OCI-LY1 (cell line): ENCODE measurements around the gene PRMT3.

Source experiments
- H2AFZ ChIP-seq: fragments of 200-600 bp; sonication (generic), shearing (Covaris generic); 2 replicates; pipeline ENCODE4 v1.6.0; 2014; ENCODE audit warnings: antibody characterized with exemption, mild to moderate bottlenecking, low read length
- H3F3A ChIP-seq: fragments of 200-600 bp; sonication (generic), shearing (Covaris generic); 2 replicates; pipeline ENCODE4 v1.6.0; 2014; ENCODE audit warnings: mild to moderate bottlenecking, antibody characterized with exemption, low read length, moderate library complexity; ENCODE audit not compliant: insufficient read depth
- H3K27ac ChIP-seq: fragments of 200-600 bp; sonication (generic); 2 replicates; pipeline ENCODE4 v1.5.1; 2014; ENCODE audit warnings: low read length, mixed run types, mild to moderate bottlenecking, low read depth; ENCODE audit not compliant: poor library complexity, severe bottlenecking
- H3K27me3 ChIP-seq: fragments of 200-600 bp; sonication (generic); 2 replicates; pipeline ENCODE4 v1.6.0; 2014; ENCODE audit warnings: antibody characterized with exemption, mild to moderate bottlenecking, low read length, moderate library complexity; ENCODE audit not compliant: insufficient read depth
- H3K36me3 ChIP-seq: fragments of 200-600 bp; sonication (generic); 2 replicates; pipeline ENCODE4 v1.6.1; 2014; ENCODE audit warnings: mild to moderate bottlenecking, antibody characterized with exemption, low read length, moderate library complexity, mixed read lengths; ENCODE audit not compliant: insufficient read depth
- H3K4me1 ChIP-seq: fragments of 200-600 bp; sonication (generic); 2 replicates; pipeline ENCODE4 v1.5.1; 2014; ENCODE audit warnings: mild to moderate bottlenecking, low read length, moderate library complexity; ENCODE audit not compliant: insufficient read depth, severe bottlenecking
- H3K4me2 ChIP-seq: fragments of 200-600 bp; sonication (generic), shearing (Covaris generic); 2 replicates; pipeline ENCODE4 v1.6.1; 2014; ENCODE audit warnings: low read length
- H3K4me3 ChIP-seq: fragments of 200-600 bp; sonication (generic); 2 replicates; pipeline ENCODE4 v1.5.1; 2014; ENCODE audit warnings: low read length, low read depth, mild to moderate bottlenecking, mixed read lengths; ENCODE audit not compliant: poor library complexity, severe bottlenecking
- H3K79me2 ChIP-seq: fragments of 200-600 bp; shearing (Covaris generic); 2 replicates; pipeline ENCODE4 v1.6.1; 2016; ENCODE audit warnings: mixed run types, low read length, mixed read lengths; ENCODE audit not compliant: insufficient read depth
- H3K9ac ChIP-seq: fragments of 200-600 bp; sonication (generic), shearing (Covaris generic); 2 replicates; pipeline ENCODE4 v1.6.1; 2014; ENCODE audit warnings: mild to moderate bottlenecking, low read length, mixed read lengths
- H3K9me2 ChIP-seq: fragments of 200-600 bp; sonication (generic), shearing (Covaris generic); 2 replicates; pipeline ENCODE4 v1.6.1; 2014; ENCODE audit warnings: low read depth, mild to moderate bottlenecking, low read length, mixed read lengths
- H3K9me3 ChIP-seq: fragments of 200-600 bp; shearing (Covaris generic); 2 replicates; pipeline ENCODE4 v1.6.1; 2014; ENCODE audit warnings: low read length, mixed read lengths
- H4K20me1 ChIP-seq: fragments of 200-600 bp; sonication (generic), shearing (Covaris generic); 2 replicates; pipeline ENCODE4 v1.6.0; 2016; ENCODE audit warnings: mild to moderate bottlenecking, low read length; ENCODE audit not compliant: insufficient read depth
- EZH2 ChIP-seq: fragments of 200-600 bp; sonication (generic), shearing (Covaris generic); IDR thresholded peaks from 2 replicates; pipeline ENCODE4 v1.8.0; 2017; ENCODE audit warnings: borderline replicate concordance, mixed run types, mild to moderate bottlenecking, antibody characterized with exemption, low read length, moderate library complexity, mixed read lengths
- TF ChIP-seq, protein P1 (sequence below): fragments of 200-600 bp; sonication (generic), shearing (Covaris generic); IDR thresholded peaks from 2 replicates; pipeline ENCODE4 v1.5.1; 2017; ENCODE audit warnings: mild to moderate bottlenecking, antibody characterized with exemption, low read length, moderate library complexity, mixed read lengths

Gene PRMT3

DNA sequence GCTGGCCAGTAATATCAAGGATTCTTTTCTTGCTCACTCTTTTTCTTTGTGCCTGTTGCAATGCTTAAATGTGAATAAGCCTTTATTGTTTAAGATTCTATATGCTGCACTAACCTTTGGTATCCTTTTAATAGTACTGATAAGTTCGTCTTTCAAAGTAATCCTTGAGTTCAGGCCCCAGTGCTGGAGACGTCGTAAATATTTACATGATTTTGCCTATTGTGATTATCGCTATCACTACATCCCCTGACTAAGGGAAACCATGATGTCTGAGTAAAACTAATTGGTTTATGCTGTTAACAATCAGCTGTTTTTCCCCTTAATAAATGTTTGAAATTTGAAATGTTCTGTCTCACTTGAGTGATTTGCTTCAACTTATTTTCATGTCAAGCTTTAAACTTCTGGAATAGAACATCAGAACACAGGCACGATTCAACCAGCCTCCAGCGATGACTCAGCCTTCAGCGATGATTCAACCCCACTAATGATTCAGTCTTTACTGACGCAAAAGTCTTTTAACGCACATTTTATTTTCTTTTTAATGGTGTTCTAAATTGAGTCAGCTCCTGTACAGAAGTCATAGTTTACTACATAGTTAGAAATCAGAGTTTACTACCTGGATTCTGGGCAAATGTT, 20.1 kb upstream of the PRMT3 start:
- H3K4me3 ChIP-seq: peak overlapping the region; percentile 4
- H2AFZ ChIP-seq: no peak overlapping the region
- no peaks in the 10 kb centered on the region for H4K20me1 ChIP-seq
- no peak for TF ChIP-seq EZH2
- TF ChIP-seq, protein P1, sequence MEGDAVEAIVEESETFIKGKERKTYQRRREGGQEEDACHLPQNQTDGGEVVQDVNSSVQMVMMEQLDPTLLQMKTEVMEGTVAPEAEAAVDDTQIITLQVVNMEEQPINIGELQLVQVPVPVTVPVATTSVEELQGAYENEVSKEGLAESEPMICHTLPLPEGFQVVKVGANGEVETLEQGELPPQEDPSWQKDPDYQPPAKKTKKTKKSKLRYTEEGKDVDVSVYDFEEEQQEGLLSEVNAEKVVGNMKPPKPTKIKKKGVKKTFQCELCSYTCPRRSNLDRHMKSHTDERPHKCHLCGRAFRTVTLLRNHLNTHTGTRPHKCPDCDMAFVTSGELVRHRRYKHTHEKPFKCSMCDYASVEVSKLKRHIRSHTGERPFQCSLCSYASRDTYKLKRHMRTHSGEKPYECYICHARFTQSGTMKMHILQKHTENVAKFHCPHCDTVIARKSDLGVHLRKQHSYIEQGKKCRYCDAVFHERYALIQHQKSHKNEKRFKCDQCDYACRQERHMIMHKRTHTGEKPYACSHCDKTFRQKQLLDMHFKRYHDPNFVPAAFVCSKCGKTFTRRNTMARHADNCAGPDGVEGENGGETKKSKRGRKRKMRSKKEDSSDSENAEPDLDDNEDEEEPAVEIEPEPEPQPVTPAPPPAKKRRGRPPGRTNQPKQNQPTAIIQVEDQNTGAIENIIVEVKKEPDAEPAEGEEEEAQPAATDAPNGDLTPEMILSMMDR: no peak
- H3K9ac ChIP-seq: no peak overlapping the region
- no peaks in the 10 kb centered on the region for H3K9me2 ChIP-seq
- H3K79me2 ChIP-seq: no peaks in the 10 kb centered on the region
- peaks cover 32% of the 10 kb centered on the region for H3K36me3 ChIP-seq
- no peaks in the 10 kb centered on the region for H3K27me3 ChIP-seq
- no peak overlapping the region; the same call in 1 of the 2 replicates for H3K4me2 ChIP-seq
- no peaks in the 10 kb centered on the region for H3K9me3 ChIP-seq
- no peak overlapping the region for H3K27ac ChIP-seq
- peaks cover 39% of the 10 kb centered on the region for H3K4me1 ChIP-seq
- H3F3A ChIP-seq: no peaks in the 10 kb centered on the region

GRCh38 chr11:20368438-20368837, 19.1 kb upstream of the PRMT3 start:
- Histone ChIP-seq H3K36me3 (peaks cover 32% of the 10 kb centered on the region), H3K9me3 (no peaks in the 10 kb centered on the region), H4K20me1 (no peaks in the 10 kb centered on the region), H3K9ac (no peak overlapping the region), H3K27ac (no peak overlapping the region), H3F3A (no peaks in the 10 kb centered on the region), H3K4me1 (peaks cover 32% of the 10 kb centered on the region), H3K27me3 (no peaks in the 10 kb centered on the region), H3K4me2 (no peak overlapping the region), H3K9me2 (no peaks in the 10 kb centered on the region), H2AFZ (no peak overlapping the region), H3K4me3 (no peak overlapping the region), H3K79me2 (no peaks in the 10 kb centered on the region)
- no peak for TF ChIP-seq EZH2
- TF ChIP-seq, protein P1: no peak

- Histone ChIP-seq H3K27ac (no peak overlapping the region), H3K36me3 (peaks cover 32% of the 10 kb centered on the region), H3K9me3 (no peaks in the 10 kb centered on the region), H3K4me3 (no peak overlapping the region), H3K27me3 (no peaks in the 10 kb centered on the region), H3K79me2 (no peaks in the 10 kb centered on the region), H3K9me2 (no peaks in the 10 kb centered on the region), H4K20me1 (no peaks in the 10 kb centered on the region), H2AFZ (no peak overlapping the region), H3K4me2 (no peak overlapping the region), H3K4me1 (peaks cover 22% of the 10 kb centered on the region), H3K9ac (no peak overlapping the region), H3F3A (no peaks in the 10 kb centered on the region)
- no peak for TF ChIP-seq EZH2
- TF ChIP-seq, protein P1: no peak
Measured at GRCh38 chr11:20369826-20370225, 17.7 kb upstream of the PRMT3 start.
